ENCODE results near the gene MNAT1.
"Not testable (repeated sequence)": the region's sequence is repeated elsewhere in the genome, so short reads cannot be mapped to it uniquely, and the experiment has no call there.

Gene MNAT1

DNA sequence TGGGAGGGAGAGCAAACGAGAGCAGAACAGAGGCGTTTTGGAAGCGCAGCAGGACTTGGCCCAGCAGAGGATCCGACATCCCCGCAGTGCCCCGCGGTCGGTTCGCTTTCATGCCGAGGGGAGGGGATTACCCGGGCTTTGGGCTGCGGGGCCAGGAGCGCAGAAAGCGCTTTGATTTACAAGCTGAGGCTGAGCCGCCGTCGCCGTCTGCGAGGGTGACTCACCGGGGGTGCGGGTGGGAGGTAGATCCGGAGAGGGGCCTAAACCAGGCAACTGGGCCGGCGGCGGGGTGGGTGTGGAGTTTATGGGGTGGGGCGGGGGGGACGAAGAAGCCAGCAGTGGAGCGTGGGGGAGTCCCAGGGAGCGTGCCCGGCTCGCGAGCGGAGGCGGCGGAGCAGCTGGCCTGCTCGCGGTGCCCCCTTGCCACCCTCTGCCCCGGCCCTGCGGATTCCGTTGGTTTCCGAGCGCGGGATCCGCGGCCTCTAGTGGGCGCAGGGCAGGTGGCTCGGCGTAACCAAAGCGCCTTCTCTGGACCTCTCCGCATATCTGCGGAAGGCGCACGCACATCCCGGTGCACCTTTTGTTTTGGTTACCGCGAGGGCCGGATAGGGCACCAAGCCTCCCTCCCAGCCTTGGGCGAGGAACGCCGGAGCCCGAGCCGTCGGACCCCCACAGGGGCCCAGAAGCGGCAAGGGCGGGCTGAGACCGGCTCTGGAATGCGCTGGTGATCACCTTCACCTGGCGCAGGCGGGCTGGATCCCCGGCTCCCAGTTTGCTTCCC, 13.0 kb upstream of the MNAT1 start:
- Histone ChIP-seq H3K27me3 (replicated peaks) (no peaks in the 10 kb centered on the region), H3K4me3 (ENCODE audit: low read depth, low read length) (peak overlapping the region; percentile 92), H3K36me3 (replicated peaks) (peaks cover 9% of the 10 kb centered on the region), H3K27ac (peak overlapping the region; percentile 20)
- peak; percentile 64 for TF ChIP-seq CTCF (IDR thresholded peaks at IDR 0.05; ENCODE audit: low read depth, low read length, missing control alignments)
- peak; percentile 47 for DNase-seq
- in situ Hi-C loops (cut with HindIII; ENCODE audit: low pct_ligation_motif_present, low sequenced_read_pairs) = no loop called here

- Histone ChIP-seq H3K27ac (peak overlapping the region; percentile 20), H3K27me3 (replicated peaks) (no peaks in the 10 kb centered on the region), H3K4me3 (ENCODE audit: low read depth, low read length) (peak overlapping the region; percentile 92), H3K36me3 (replicated peaks) (peaks cover 9% of the 10 kb centered on the region)
- in situ Hi-C loops (cut with HindIII; ENCODE audit: low pct_ligation_motif_present, low sequenced_read_pairs) = no loop called here
- DNase-seq = no peak
- TF ChIP-seq CTCF (IDR thresholded peaks at IDR 0.05; ENCODE audit: low read depth, low read length, missing control alignments) = no peak
Measured at GRCh38 chr14:60722107-60722356, 12.5 kb upstream of the MNAT1 start.

GRCh38 chr14:60722357-60723115, 12.0 kb upstream of the MNAT1 start:
- DNase-seq = peak; percentile 48
- TF ChIP-seq CTCF (IDR thresholded peaks at IDR 0.05; ENCODE audit: low read depth, low read length, missing control alignments) = no peak
- Histone ChIP-seq H3K27me3 (replicated peaks) (no peaks in the 10 kb centered on the region), H3K4me3 (ENCODE audit: low read depth, low read length) (peak overlapping the region; percentile 92), H3K36me3 (replicated peaks) (peaks cover 9% of the 10 kb centered on the region), H3K27ac (peak overlapping the region; percentile 54)
- in situ Hi-C loops (cut with HindIII; ENCODE audit: low pct_ligation_motif_present, low sequenced_read_pairs) = no loop called here

- Histone ChIP-seq H3K27ac (peak overlapping the region; percentile 54), H3K27me3 (replicated peaks) (no peaks in the 10 kb centered on the region), H3K36me3 (replicated peaks) (peaks cover 9% of the 10 kb centered on the region), H3K4me3 (ENCODE audit: low read depth, low read length) (peak overlapping the region; percentile 92)
- in situ Hi-C loops (cut with HindIII; ENCODE audit: low pct_ligation_motif_present, low sequenced_read_pairs) = no loop called here
- TF ChIP-seq CTCF (IDR thresholded peaks at IDR 0.05; ENCODE audit: low read depth, low read length, missing control alignments) = no peak
- DNase-seq = peak; percentile 52
Measured at GRCh38 chr14:60723116-60723906, 11.2 kb upstream of the MNAT1 start.

- no peaks in the 10 kb centered on the region for H3K27me3 ChIP-seq (replicated peaks)
- TF ChIP-seq CTCF (IDR thresholded peaks at IDR 0.05; ENCODE audit: low read depth, low read length, missing control alignments) = no peak
- H3K27ac ChIP-seq = peak within 1 kb of the TSS; percentile 54
- peak; percentile 84 for DNase-seq
- in situ Hi-C loops (cut with HindIII; ENCODE audit: low pct_ligation_motif_present, low sequenced_read_pairs) = no loop called here
- H3K36me3 ChIP-seq (replicated peaks) = peaks cover 9% of the 10 kb centered on the region
- H3K4me3 ChIP-seq (ENCODE audit: low read depth, low read length) = peak within 1 kb of the TSS; percentile 92
Measured at GRCh38 chr14:60723907-60724618, 10.5 kb upstream of the MNAT1 start, which contains the start of gene SIX4. Gene SIX4, minus strand, starts transcription at chr14:60724351. Its CDS starts 277 bp downstream, at chr14:60724074.

DNA sequence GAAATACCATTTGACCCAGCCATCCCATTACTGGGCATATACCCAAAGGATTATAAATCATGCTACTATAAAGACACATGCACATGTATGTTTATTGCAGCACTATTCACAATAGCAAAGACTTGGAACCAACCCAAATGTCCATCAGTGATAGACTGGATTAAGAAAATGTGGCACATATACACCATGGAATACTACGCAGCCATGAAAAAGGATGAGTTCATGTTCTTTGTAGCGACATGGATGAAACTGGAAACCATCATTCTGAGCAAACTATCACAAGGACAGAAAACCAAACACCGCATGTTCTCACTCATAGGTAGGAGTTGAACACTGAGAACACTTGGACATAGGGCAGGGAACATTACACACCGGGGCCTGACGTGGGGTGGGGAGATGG, 3.3 kb upstream of the MNAT1 start:
- DNase-seq; in situ Hi-C loops (cut with HindIII; ENCODE audit: low pct_ligation_motif_present, low sequenced_read_pairs); H3K4me3 ChIP-seq (ENCODE audit: low read depth, low read length); H3K36me3 ChIP-seq (replicated peaks); H3K27me3 ChIP-seq (replicated peaks); H3K27ac ChIP-seq: not testable (repeated sequence)

Data from brain microvascular endothelial cell (primary cell).